GM12892 (cell line): Measurements from ENCODE around the gene IQCE.

Experiments used
- DNase-seq: peaks from one replicate; pipeline ENCODE4 v3.0.0; 2011; ENCODE audit not compliant: insufficient read length
- FAIRE-seq: peaks from 2 replicates; lab custom pipeline; 2011; peaks lifted over from hg19 to GRCh38; lab: Jason Lieb, UNC
- POLR2A ChIP-seq: IDR thresholded peaks from 2 replicates; pipeline ENCODE4 v1.6.1; 2011; ENCODE audit warnings: low read depth, low read length, control low read depth
- POLR2AphosphoS5 ChIP-seq: IDR thresholded peaks from 2 replicates; pipeline ENCODE4 v1.6.1; 2011; ENCODE audit warnings: low read depth, low read length, control low read depth
- TAF1 ChIP-seq: IDR thresholded peaks from 2 replicates; pipeline ENCODE4 v1.6.1; 2011; ENCODE audit warnings: low read depth, mild to moderate bottlenecking, control low read depth, low read length, borderline replicate concordance

The IQCE gene

DNA sequence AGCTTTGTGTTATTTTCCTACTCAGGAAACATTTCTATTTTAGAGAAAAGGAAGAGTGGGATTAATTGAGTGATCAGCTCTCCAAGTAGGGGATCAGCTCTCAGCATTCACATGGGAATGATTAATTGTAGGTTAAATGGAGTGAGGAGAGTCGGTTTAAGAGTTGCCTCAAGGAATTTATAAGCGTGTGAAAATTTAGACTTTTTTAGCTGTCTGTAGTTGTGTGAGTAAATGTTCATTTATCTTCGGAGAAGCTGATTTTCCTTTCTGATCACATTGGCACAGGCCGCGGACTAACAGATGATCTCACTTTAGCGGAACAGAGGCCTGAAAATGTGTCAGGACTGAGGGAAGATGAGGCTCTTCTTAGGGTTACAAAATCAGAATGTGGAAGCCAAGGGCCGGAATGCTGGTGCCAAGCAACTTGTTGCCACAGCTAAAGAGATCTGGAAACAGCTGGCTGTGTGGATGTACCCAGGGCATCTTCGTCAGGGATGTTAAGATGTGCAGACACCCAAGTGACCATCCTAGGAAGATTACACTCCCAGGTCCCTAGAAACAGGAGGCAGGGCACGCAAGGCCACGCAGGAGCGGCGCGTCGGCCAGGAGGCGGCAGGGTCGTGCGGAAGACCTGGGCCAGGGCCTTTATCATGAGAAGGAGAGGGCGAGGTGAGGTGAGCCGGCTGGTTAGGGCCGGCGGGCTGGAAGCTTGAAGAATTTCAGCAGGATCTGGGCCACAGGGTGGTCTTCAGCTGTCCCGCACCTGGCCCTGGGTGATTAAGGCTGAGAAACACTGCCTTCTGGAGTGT is 37.9 kb downstream of the IQCE start:
- TF ChIP-seq POLR2A: no peak
- TF ChIP-seq POLR2AphosphoS5: no peak
- TF ChIP-seq TAF1: no peak
- no peak for DNase-seq
- FAIRE-seq: no peak

DNA sequence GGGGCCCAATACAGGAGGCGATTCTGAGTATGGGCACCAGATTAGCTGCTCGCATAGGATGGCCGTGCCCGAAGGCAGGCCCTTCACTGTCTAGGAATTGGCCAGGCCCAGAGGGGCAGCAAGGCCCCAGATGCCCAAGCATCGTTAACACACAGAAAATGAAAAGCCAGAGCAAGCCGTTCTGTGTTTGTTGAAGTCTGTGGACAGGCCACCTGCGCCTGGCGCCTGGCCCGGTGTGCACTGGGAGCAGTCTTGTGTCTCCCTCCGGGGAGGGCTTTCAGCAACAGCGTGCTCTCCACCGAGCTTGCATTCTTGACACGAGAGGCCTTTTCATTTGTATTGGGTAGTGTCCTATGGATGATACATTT is 38.5 kb downstream of the IQCE start:
- FAIRE-seq (no peak), DNase-seq (no peak)
- TF ChIP-seq TAF1 (no peak), POLR2AphosphoS5 (no peak), POLR2A (no peak)

DNA sequence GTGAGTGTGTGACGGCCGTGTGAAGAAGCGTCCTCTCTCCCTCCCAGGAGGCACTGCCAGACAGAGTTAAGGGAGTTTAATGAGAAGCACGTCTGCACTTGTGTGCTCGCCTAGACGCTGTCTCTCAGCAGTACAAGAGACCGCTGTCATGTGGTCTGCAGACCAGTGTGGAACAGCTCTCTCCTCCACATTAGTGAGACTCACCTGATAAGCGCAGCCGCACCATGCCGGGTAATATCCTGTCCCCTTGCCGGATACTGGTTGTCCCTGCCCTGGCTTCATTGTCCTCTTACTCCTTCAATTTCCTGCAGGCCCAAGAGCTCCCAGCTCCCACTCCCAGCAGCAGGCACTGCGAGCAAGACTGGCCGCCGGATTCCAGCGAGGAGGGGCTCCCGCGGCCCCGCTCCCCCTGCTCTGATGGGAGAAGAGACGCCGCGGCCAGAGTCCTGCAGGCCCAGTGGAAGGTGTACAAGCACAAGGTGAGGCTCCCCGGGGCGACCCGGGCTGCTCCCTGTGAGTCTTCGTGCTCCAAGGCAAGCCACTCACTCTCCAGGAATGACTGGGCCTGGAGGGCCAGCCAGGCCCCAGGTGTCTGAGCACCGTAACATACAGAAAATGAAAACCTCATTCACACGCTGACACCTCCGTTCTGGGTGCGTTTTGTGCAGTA is 39.5 kb downstream of the IQCE start:
- no peak for FAIRE-seq
- no peak for DNase-seq
- no peak for TF ChIP-seq POLR2AphosphoS5
- TF ChIP-seq TAF1: no peak
- TF ChIP-seq POLR2A: no peak

- FAIRE-seq (no peak), DNase-seq (no peak)
- TF ChIP-seq POLR2AphosphoS5: no peak
Observed at GRCh38 chr7:2601065-2601464, 42.3 kb downstream of the IQCE start.

DNA sequence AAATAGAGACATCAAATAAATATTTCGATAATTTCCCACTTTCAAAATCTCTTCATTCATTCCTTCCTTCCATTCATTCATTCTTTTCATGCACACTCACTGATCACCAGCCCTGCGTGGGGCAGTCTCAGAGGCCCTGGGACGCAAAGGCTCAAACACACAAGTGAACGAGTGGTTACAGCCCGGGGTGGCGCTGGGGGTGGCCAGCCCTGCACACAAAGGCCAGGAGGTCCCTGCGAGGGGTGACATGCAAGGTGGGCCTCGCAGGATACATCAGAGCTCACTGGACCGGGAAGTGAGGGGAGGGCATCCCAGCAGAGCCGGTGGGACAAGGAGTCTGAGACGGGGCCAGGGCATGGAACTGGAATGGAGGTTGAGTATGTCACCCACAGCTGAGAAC is 43.1 kb downstream of the IQCE start:
- no peak for TF ChIP-seq TAF1
- no peak for TF ChIP-seq POLR2A
- no peak for TF ChIP-seq POLR2AphosphoS5
- FAIRE-seq (no peak), DNase-seq (no peak)

GRCh38 chr7:2602406-2603043 is 43.7 kb downstream of the IQCE start:
- TF ChIP-seq POLR2AphosphoS5: no peak
- TF ChIP-seq POLR2A: no peak
- no peak for TF ChIP-seq TAF1
- no peak for DNase-seq
- no peak for FAIRE-seq

DNA sequence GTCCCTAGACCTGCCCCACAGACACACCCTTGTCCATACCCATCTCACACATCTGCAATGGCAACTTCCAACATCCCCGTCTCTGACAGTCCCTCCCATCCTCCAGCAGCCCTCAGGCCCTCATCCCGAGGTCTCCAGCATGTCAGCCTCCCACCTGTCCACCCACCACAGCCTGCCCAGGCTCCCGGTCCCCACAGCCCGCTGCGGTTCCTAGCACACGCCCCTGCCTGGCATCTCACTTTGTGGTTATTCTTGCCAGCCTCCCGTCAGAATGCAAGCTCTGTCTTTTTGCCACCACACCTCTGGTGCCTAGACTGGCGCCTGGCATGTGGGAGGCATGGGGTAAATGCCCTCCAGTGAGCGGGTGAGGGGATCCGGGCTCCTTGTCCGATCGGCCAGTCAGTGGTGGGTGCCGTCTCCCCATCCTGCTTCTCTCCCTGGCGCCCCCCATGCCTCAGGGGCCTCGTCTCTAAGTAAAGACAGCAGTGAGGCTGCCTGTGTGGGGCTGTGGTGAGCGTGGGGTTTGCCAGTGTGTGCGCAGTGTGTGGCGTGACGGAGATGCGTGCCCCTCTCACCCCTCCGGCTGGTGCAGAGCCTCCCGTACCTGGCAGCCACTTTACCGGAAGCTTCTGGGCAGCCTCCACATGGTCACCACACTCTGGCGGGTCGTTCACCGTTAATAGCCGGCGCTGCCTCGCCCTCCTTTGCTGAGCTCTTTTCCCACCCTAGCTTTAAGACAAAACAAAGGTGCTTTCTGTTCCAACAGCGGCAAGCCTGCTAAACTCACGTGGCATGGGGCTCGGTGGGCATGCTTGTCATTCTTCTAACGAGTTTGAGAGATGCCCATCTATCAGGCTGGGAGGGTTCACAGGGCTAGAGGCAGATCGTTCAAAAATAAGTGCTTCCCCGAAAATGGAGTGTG is 44.5 kb downstream of the IQCE start:
- TF ChIP-seq POLR2AphosphoS5 (no peak), TAF1 (no peak), POLR2A (no peak)
- FAIRE-seq (no peak), DNase-seq (no peak)

DNA sequence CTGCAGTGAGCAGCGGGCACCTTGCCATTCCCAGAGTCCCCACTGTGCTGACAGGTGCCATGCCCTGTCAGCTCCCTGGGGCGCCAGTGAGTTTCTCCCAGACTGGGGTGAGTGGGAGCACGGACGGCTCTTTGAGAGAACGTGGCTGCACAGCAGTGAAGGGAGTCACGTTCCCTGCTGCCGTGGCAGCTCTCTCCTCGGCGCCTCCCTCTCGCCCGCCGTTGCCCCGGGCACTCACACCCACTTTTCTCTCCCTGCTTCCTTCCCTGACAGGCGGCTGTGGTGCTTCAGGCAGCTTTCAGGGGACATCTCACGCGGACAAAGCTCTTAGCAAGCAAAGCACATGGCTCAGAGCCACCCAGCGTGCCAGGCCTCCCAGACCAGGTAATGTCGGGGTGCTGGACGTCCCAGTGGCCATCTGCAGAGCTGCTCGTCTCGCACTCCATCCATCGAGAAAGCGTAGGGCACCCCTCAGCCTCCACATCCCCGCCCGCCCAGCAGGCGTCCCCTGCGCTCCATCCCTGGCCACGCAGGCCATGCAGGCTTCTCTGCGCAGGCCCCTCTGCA is 45.9 kb downstream of the IQCE start:
- FAIRE-seq: no peak
- DNase-seq: no peak
- TF ChIP-seq TAF1 (no peak), POLR2AphosphoS5 (no peak), POLR2A (no peak)

- TF ChIP-seq TAF1 (no peak), POLR2A (no peak), POLR2AphosphoS5 (no peak)
- no peak for DNase-seq
- FAIRE-seq: no peak
Observed at GRCh38 chr7:2605608-2606538, 47.1 kb downstream of the IQCE start.

DNA sequence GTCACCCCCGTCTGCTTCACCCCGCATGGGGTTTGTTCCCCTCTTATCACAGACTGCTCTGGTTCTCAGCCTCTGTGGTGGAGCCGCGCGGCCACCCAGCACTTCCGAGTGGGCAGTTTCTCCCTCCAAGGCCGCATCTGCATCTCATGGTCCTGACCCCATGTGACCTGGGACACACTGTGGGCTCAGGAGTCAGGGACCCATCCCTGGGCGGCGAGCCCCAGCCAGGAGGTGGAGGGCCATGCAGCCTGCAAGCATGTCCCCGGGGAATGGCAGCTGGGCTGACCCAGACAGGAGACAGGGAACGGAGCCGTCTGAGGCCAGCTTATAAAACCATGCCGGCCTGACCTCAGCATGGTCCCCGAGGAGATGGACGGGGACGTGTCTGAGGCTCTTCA is 47.8 kb downstream of the IQCE start:
- no peak for DNase-seq
- no peak for FAIRE-seq

More for the DNA sequence above, 47.8 kb downstream of the IQCE start:
- TF ChIP-seq POLR2AphosphoS5: no peak
- TF ChIP-seq TAF1: no peak
- TF ChIP-seq POLR2A: no peak
